Measurements from ENCODE around the gene COL1A2. TPM values are rescaled to one million over a fixed set of nuclear protein-coding genes. Genes with fewer than 3 reads are reported as not detected.

Gene COL1A2
- total RNA-seq, 1 donor from 2014 or later = 478 TPM

DNA sequence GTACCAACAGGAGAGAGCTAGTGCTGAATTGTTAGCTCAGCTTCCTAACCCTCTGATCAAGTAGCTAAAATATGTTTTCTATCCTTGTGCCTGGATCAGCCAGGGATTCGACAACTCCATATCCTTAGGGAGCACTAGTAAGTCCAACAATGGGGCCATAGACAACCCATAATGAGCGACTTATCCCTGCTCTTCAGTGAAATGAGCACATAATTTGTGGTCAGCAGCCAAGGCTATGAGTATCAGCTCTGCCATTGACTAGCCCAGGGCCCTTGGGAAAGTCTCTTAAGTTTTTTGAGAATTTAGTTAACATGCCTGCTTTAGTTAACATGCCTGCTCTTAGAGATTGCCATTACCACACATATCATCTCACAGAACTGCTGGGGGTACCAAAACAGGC is 39.3 kb downstream of the COL1A2 start:
- no peak for DNase-seq (ENCODE audit: low spot score)

DNA sequence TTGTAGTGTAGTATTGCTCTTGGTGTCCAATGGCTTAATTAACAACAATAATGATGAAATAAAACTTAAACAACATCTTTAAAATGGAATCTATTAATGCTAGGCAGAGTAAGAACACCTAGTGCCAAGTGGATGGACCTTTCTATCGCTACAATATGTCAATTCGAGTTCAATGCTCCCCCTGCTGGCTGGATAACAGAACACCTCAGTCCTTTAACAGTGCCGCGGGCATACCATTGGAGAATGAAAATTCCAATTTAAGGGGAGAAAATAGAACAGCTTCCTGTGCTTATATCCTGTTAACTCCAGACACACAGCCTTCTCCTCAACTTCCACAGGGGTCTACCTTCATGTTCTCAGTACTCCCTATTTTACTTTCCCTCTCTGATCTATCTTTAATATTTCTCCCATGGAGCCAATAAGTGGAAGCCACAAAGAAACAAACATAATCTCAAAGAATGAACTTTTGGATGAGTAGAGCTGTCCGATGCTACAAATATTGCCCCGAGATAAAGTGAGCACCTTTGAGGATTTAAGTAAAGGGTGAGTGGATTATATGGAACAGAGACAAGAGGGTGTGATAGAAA is 41.4 kb downstream of the COL1A2 start:
- peak; percentile 76 for DNase-seq (ENCODE audit: low spot score)

DNA sequence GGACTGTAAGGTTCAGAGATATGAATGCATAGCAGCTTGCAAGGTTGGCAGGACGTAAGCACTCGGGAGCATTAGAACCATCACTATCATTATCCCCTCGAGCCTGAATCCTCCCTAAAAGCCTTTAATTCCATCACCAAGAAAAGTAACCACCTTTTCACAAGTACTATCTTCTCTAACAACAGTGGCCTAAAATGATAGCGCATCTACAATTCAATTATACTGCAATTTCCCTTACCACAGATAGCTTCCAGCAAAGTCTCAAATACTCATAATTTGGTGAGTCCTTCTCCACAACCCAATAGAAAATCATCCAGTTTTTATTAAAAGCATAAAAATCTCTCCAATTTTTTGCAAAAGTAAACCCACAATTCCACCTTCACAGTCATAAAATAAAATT is 42.0 kb downstream of the COL1A2 start:
- no peak for DNase-seq (ENCODE audit: low spot score)

DNA sequence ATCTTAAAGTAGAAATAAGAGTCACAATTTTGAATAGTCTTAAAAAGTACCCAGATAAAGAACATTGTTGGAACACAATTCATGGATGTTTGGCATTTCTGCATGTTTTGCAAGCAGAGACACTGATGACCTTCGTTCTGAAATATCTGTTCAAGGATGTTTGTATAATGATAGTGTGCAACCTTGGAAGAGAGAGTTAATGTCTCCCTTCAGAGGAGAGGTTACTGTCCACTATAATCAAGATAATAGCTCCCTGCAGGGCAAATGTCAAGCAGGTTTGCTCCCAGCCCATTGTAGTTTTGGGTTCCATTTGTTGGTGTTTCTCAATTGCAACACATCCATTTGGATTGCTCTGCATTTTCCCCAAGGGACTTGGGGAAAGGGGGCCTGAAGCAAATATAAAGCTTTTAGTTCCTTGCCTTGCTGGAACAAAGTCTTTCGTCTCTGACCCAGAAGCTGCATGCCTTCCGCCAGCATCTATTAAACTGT is 45.2 kb downstream of the COL1A2 start:
- DNase-seq (ENCODE audit: low spot score) = no peak

DNA sequence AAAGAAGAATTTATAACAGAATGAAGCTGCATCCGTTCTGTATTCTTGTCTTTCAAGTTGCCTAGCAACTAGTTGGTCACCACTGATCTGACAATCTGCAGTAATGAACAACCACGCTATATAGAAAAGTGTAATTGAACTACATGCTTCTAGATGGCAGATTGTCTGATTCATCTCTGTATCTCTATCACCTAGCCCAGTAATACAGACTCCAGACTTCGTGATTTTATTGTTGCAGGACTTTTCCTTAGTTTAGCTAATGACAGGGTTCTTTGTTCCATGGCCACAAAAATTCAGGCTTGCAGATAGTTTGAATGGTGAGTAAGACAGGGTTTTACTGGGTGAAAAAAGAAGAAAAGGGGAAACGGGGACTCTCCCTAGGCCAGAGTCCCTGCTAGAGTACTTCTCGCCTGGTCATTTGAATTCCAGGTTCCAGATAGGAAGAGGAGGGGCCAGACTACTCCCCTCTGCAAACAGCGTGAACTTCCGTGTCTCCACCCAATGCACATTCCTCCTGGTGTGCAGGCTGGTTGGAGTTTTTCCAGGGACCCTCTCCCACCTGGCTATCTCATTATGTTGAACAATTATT is 45.9 kb downstream of the COL1A2 start:
- DNase-seq (ENCODE audit: low spot score) = no peak

DNA sequence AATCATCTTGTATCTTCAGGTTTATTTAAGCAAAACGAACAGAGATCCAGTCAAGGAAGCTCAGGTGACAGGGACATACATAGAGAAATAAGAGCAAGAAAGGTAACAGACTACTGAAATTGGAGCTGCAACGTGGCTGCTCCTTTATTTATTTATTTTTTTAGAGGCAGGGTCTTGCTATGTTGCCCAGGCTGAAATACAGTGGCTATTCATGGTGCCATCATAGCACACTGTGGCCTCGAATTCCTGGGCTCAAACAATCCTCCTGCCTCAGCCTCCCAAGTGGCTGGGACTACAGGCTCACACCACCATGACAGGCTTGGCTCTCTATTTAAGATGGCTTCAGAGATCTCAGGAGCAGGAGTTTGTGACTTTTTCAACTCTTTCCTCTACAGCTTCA is 46.4 kb downstream of the COL1A2 start:
- no peak for DNase-seq (ENCODE audit: low spot score)

DNA sequence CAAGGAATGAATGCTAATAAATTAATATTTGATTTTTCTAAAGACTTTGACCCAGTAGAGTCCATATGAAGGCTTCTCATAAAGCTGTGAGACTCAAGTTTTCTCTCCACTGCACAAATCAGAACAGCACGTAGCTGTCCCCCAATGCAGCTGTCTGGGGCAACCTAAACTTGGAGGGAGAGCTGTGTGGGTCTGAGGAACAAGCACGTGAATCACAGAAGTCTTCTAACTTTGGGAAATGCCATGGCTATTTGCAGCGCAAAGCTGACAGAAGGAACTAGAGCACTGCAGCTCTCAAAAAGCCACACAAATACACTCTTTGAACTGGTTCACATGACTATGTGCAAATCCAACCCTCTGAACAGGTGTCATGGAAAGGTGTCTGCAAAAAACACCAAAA is 47.9 kb downstream of the COL1A2 start:
- no peak for DNase-seq (ENCODE audit: low spot score)

DNA sequence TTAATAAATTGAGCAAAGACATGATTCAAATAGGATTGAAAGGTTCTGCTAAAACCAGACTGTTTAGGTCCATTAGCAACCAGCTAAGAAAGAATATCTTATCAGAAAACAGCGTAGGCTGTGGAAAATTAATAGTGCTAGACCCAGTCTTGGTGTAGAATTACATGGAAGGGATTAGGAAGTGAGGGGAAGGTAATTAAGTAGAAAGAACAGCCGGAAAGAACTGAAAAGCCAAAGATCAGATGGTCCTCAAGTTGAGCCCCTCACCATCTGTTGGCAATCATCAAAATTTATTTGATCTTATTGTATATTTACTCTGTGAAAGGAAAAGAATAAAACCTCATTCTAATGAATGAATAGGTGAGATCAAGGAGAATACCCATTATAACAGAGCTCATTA is 50.1 kb downstream of the COL1A2 start:
- DNase-seq (ENCODE audit: low spot score) = no peak

DNA sequence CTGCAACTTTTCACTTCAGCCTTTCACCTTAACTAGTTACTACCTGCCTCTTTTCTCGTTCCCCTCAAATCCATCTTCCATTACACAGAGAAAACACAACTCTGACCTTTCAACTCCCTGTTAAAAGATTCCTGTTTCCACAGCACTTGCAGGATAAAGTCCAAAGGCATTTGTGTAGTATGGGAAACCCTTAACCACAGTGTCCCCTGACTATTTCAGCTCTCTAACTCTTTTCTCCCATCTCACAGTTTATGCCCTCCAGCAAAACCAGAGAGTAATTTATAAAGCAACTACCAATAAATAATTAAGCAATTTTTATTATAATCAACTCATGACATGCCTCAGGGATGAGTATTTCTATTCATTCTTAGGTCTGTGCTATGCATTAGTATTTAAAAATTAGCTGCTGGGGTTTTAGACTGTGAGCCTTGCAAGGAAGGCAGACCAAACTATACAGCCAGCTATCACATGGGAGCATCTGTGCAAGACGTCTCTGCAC is 51.0 kb downstream of the COL1A2 start:
- no peak for DNase-seq (ENCODE audit: low spot score)

DNA sequence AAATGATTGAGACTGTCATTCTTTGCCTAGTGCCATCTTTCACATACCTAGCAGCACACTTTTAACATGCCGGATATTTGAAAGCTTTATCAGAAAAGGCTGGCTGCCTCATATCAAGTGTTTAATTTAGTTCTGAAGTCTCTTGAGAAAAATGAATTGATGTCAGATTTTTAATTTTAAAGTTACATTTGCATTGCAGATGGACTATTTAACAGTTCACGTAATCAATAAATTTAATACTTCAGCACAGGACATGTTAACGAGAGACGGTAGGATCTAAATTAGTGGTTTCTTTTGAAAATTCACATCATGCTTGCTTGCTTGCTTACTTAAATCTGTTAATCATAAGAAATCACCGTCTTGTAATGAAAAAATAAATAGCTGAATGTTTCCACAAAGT is 51.6 kb downstream of the COL1A2 start:
- no peak for DNase-seq (ENCODE audit: low spot score)

DNA sequence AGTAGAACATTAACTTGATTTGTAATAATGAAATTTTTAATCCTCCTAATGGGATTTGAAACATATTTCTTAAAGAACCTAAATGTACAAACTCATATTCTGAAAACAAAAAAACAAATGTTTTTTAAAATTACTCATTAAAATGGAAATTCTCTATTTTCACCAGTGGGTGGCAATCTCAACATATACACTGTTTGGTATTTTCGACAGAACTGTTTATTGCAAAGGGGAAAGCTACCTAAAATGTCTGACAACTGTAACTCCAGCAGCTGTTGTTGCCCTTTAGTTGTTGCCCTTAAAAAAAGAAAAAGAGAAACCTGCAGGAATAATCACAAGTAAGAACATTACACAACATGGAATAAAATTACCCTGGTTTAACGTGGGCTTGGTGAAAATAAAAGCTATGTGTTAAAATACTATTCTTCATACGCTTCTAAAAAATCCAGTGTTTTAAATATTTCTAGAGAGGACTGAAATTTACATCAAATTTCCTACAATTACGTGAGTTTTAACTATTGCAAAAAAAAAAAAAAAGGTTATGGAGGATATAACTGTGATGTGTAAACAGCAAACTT is 54.5 kb downstream of the COL1A2 start:
- DNase-seq (ENCODE audit: low spot score) = no peak

DNA sequence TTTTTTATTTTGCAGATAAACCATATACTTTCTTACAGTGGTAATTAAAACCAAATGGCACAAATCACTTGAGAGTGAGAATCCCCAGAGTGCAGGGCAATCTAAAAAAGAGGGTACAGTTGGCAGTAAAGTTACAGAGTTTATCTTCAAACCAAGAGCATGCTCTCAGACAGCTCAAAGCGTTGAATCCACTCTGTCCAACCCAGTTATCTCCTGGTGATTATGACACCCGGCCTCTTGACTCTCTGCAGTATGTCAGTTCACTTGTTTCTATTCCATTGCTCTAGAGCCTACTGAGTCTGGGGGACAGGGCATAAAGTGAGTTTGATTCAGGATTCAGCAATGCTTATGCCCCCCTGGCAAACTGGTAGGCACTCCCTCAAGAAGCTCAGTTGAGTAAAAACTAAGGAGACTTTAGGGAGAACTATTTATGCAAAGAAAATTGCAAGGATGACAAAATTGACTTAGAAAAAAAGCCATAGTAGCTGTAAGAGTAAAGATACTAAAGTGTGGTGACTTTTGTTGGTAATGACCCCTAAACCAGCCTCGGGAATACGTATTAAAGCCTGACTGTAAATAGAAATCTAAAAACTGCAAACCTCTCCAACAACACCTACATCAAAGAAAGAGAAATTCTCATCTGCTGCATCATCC is 55.5 kb downstream of the COL1A2 start:
- no peak for DNase-seq (ENCODE audit: low spot score)

DNA sequence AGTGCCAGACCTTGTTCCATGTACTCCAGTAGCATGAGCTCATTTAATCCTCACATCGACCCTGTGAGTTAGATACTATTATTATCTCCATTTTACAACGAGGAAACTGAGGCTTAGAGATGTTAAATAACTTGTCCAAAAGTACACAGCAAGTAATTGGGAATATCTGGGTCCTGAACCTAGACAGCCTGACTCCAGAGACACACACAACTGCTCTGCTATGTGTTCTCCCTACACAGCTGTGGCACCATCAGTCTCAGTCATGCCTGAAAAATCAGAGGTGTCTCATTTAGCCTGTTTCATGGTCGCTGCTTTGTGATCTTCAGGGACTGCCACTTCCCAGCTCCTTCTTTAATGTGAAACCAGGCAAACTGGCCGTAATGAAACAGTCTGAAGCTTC is 56.5 kb downstream of the COL1A2 start:
- DNase-seq (ENCODE audit: low spot score) = no peak

DNA sequence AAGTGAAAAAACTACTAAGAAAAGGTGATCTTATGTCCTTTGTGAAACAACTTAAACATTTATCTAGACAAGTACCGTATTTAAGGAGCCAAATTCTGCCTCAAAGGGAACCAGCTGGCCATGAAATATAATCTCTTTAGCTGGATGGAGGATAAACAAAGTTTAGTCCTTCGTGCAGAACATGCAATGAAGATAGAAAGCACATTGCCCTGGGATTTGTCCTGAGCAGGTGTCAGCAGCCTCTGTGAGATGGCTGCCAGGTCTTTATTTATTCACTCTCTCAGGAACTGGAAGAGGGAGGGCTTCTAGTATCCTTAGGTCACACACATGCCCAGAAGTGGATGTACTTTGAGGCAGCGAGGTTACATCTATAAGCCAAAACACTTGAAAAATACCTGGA is 57.5 kb downstream of the COL1A2 start:
- DNase-seq (ENCODE audit: low spot score) = no peak

DNA sequence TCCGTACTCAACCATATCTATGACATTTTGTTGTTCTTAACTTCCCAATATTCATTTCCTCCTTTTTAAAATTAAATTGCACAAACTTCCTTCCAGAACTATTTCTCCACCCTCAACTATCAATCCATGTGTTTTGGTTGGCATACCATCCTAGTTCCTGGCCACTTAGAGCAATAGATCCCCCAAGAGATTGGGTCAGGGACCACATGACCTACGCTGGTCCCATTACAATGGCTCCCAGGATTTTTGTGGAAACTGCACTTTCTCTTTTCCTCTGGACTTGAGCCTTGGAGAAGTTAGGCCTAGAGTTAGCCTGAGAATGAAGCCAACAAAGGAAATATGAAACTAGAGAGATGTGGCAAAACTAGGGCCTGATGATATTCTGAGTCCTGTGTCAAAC is 59.2 kb downstream of the COL1A2 start:
- no peak for DNase-seq (ENCODE audit: low spot score)

DNA sequence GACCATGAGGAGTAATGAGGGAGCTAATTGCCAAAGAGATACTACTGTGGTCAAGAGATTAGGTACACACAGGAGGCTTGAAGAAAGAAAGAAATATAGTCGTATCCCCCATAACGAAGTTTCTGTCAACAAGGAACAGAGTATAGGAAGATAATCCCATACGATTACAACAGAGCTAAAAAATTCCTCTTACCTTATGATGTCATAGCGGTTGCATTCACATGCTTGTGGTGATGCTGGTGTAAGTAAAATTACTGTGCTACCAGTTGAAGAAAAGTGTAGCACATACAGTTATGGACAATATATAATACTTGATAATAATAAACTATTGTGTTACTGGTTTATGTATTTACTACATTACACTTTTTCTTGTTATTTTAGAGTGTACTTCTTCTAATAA is 63.3 kb downstream of the COL1A2 start:
- no peak for DNase-seq (ENCODE audit: low spot score)

DNA sequence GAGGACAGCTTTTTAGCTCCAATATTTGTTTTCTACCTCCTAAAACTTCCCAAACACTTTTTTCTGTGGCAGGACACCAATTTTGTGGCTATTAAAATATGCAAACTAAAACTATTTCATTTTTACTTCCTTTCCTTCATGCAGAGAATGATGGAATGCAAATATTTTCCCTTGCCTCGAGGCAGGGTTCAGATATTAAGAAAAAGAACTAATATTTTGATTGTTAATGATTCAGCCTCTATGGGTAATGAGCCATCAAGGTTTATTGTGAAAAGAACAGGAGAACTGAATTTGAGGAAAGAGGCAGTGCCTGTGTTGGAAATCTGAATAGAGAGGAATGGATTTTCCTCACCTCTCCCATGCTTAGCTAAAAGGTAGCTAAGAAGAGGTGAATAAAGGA is 71.8 kb downstream of the COL1A2 start:
- no peak for DNase-seq (ENCODE audit: low spot score)

DNA sequence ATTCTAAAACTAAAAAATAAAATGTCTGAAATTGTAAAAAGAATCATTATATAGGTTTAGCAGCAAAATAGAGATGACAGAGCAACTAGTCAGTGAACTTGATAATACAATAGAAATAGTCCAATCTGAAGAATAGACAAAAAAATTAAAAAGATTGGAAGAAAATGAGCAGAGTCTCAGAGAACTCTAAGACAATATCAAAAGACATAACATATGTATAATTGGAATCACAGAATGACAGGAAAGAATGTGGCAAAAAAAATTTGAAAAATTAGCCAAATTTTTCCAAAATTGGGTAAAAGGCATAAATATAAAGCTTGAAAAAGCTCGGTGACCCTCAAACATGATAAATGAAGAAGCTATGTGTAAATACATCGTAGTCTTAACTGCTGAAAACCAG is 76.9 kb downstream of the COL1A2 start:
- no peak for DNase-seq (ENCODE audit: low spot score)

DNA sequence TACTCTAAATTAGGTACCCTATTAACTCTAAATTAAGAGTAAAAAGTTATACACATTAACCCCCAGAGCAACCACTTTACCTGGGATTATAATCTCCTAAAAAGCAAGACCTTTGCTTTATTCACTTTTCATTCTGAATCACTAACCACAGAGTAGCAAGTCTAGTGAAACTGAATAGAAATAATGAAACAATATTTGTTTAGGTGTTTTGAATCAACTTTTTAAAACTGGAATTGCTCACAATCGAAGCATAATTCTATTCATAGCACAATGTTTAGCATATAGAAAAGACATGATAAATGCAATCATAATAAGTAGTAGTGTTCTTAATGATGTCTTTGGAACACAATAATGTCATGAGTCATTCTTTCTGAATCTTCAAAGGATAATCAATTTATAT is 77.9 kb downstream of the COL1A2 start:
- no peak for DNase-seq (ENCODE audit: low spot score)

DNA sequence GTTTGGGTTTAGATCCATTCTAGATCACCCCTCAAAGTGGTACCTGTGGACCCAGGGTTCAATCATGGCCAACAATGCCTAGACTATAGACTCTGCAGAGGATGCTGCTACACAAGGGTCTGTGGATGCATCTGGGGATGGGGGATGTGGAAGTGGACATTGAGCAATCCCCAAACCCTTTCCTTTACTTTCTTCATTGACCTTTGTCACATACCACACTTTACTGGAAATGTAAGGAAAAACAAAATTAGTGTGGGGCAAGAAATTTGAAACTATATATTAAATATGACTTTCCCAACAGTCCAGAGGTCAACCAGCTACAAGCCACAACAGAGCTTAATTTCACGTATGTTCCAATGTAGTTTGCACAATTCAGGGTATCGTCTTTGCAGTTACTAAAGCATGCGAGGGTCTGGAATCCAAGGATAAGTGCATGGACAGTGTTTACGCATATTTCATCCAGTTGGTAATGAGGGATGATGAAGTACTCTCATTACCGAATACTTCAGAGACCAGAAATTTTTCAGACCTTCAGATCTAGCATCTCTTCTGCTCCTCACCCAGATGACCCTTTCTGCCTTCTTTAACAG is 81.7 kb downstream of the COL1A2 start:
- no peak for DNase-seq (ENCODE audit: low spot score)

DNA sequence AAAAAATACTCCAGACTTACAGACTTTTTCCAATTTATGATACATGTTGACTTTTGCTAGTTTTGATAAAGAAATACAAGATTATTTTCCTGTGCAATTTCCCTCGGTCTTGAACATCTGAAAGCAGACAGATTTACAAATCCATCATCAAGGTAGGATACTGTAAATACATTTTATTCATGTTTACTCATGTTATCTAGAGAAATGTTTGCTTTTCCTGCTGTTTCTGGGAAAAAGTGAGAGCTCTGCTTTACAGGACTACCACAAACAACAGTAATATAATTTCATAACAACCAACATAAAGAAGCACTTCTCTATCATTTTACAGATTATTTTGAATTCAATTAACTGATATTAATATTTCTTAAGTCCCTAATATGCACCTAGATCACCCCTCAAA is 83.2 kb downstream of the COL1A2 start:
- DNase-seq (ENCODE audit: low spot score) = no peak

DNA sequence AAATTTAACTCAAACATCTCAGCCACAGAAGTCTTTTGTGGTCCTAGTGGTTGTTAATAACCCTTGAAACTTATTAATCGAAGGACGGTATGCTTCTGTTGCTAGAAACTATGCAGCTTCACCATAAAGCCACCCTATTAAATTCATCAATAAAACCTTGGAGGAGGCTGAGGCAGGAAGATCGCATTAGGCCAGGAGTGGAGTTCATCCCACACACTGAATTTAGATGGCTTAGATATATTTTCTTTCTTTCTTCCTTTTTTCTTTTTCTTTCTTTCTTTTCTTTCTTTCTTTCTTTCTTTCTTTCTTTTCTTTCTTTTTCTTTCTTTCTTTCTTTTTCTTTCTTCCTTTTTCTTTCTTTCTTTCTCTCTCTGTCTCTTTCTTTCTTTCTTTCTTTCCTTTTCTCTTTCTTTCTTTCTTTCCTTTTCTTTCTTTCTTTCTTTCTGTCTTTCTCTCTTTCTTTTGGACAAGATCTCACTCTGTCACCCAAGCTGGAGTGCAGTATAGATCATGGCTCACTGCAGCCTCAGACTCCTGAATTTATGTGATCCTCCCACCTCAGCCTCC is 84.0 kb downstream of the COL1A2 start:
- no peak for DNase-seq (ENCODE audit: low spot score)

Data from mucosa of gallbladder (tissue), 1 donor.